Urinary bladder (tissue), 4 donors: ENCODE measurements around the gene ATP2C1. TPM values are rescaled to one million over a fixed set of nuclear protein-coding genes. Genes with fewer than 3 reads are reported as not detected.
"Not testable (repeated sequence)": the region's sequence is repeated elsewhere in the genome, so short reads cannot be mapped to it uniquely, and the experiment has no call there.

Source experiments
- DNase-seq: peaks from one replicate; pipeline ENCODE4 v3.0.0-alpha.2; 2015; ENCODE audit errors: extremely low spot score
- H3K27ac ChIP-seq: one replicate; pipeline ENCODE4 v1.5.1; 2013; ENCODE audit warnings: low read depth, mild to moderate bottlenecking, moderate library complexity
- H3K36me3 ChIP-seq: one replicate; pipeline ENCODE4 v1.6.1; 2013; ENCODE audit warnings: mild to moderate bottlenecking, moderate library complexity; ENCODE audit not compliant: insufficient read depth
- H3K4me1 ChIP-seq: one replicate; pipeline ENCODE4 v1.6.1; 2013; ENCODE audit warnings: mild to moderate bottlenecking, moderate library complexity; ENCODE audit not compliant: insufficient read depth
- H3K4me3 ChIP-seq: one replicate; pipeline ENCODE4 v1.5.1; 2013; ENCODE audit warnings: low read depth, low read length
- WGBS: extraction: QIAGEN DNeasy Blood & Tissue Kit; methylation state at CpG from one replicate; pipeline ENCODE4 v1.1.7; 2013; 5-methylcytosine and 5-hydroxymethylcytosine counted together
- polyA plus RNA-seq: library from polyadenylated mRNA; stranded (reverse); fragments of 200-250 nt; gene quantifications from one replicate; pipeline ENCODE4 v1.2.3, GENCODE V29; 2013
- small RNA-seq: library from RNA; depleted of rRNA; stranded (forward); fragments of <200 nt; gene quantifications from one replicate; pipeline ENCODE3, GENCODE V24; 2014
- total RNA-seq: library from RNA; depleted of rRNA; stranded (reverse); fragments of >200 nt; gene quantifications from one replicate; pipeline ENCODE4 v1.2.3, GENCODE V29; 2014
- donor health status: healthy with polysubstance abuse.
- donor health status: healthy.

Gene ATP2C1
- total and polyA plus RNA-seq, 2 donors = 41.8 to 94.4 TPM

DNA sequence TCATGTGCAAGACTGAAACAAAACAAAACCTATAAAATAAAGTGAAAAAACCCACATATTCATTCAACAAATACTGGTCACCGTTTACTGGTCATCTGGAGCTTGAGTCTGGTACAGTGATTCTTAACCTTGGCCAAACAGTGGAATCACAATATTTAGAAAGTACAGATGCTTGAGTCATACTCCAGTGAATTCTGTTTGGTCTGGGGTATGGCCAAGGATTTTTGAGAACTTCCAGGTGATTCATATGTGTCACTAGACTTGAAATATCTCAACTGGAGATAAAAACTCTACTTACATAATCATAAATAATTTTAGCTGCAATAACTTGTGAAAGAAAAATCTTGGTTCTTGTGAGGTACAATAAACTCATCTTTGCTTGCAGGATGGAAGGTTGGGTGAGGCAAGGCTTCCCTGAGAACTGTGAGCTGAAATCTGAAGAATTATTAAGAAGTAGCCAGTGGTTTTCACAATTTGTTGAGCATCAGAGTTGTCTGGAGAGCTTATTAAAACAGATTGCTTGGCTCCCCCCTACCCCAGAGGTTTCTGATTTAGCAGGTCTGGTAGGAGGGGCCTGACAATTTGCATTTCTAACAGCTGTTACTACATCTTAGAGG, 142.4 kb downstream of the ATP2C1 start:
- 50% methylated on average over 1 of the region's 1 CpG for WGBS
- no peak overlapping the region for H3K27ac ChIP-seq
- no peak for DNase-seq
- no peaks in the 10 kb centered on the region for H3K36me3 ChIP-seq
- no peaks in the 10 kb centered on the region for H3K4me1 ChIP-seq
- H3K4me3 ChIP-seq = no peak overlapping the region

DNA sequence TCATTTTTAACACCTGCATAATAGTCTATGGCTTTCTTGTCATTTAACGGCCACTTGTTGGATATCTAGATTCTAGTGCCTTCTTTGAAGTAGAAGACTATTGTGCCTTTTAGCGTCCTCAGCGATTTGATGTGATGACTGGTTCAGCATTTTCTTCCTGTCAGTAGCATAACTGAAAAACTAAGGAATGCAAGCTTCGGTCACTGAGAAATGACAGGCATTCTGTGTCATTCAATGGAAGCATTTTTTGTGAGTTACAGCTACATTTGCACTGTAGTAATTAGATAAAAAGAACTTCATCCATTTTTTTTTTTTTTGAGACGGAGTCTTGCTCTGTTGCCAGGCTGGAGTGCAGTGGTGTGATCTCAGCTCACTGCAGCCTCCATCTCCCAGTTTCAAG, 143.1 kb downstream of the ATP2C1 start:
- Histone ChIP-seq H3K4me1 (no peaks in the 10 kb centered on the region), H3K36me3 (no peaks in the 10 kb centered on the region), H3K27ac (no peak overlapping the region), H3K4me3 (no peak overlapping the region)
- DNase-seq = no peak
- WGBS = 90% methylated on average over 5 of the region's 5 CpGs

DNA sequence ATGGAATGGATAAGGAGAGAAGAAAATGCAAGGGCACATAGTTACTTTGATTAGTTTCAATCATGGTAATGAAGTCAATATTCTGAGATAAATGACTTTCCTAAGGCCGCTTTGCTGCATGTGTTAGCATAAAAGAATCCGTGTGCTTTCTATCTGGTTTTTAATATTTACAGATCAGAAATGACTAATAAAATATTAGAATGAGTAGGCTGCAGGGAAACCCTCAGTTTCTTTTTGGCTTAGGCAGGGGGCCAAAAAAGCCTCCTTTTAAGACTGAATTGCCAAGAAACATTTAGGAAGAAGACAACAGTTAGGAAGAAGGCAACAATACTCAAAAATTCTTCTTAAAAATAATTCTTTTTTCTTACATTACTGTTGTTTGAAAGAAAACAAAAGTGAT, 144.4 kb downstream of the ATP2C1 start:
- no peak overlapping the region for H3K4me3 ChIP-seq
- DNase-seq = no peak
- WGBS = 74% methylated on average over 2 of the region's 2 CpGs
- H3K4me1 ChIP-seq = no peaks in the 10 kb centered on the region
- H3K27ac ChIP-seq = no peak overlapping the region
- H3K36me3 ChIP-seq = no peaks in the 10 kb centered on the region

DNA sequence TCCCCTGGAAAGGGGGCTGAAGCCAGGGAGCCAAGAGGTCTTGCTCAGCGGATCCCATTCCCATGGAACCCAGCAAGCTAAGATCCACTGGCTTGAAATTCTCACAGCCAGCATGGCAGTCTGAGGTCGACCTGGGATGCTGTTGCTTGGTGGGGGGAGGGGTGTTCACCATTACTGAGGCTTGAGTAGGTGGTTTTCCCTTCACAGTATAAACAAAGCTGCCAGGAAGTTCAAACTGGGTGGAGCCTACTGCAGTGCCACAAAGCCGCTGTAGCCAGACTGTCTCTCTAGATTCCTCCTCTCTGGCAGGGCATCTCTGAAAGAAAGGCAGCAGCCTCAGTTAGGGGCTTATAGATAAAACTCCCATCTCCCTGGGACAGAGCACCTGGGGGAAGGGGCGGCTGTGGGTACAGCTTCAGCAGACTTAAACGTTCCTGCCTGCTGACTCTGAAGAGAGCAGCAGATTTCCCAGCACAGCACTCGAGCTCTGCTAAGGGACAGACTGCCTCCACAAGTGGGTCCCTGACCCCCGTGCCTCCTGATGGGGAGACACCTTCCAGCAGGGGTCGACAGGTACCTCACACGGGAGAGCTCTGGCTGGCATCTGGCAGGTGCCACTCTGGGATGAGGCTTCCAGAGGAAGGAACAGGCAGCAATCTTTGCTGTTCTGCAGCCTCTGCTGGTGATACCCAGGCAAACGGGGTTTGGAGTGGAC, 148.5 kb downstream of the ATP2C1 start:
- H3K4me1 ChIP-seq, H3K4me3 ChIP-seq, DNase-seq, H3K36me3 ChIP-seq, H3K27ac ChIP-seq: not testable (repeated sequence)
- WGBS = 82% methylated on average over 10 of the region's 10 CpGs

DNA sequence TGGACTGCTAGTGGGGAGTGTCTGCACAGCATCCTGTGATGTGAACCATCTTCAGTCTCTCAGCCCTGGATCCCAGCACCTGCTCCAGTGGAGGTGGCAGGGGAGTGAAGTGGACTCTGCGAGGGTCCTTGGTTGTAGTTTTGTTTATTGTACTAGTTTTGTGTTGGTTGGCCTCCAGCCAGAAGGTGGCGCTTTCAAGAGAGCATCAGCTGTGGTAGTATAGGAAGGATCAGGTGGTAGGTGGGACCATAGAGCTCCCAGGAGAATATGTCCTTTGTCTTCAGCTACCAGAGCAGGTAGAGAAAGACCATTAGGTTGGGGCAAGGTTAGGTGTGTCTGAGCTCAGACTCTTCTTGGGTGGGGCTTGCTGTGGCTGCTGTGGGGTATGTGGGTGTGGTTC, 153.7 kb downstream of the ATP2C1 start:
- Histone ChIP-seq H3K27ac (no peak overlapping the region), H3K4me1 (no peaks in the 10 kb centered on the region), H3K36me3 (no peaks in the 10 kb centered on the region), H3K4me3 (no peak overlapping the region)
- DNase-seq = no peak
- WGBS = 95% methylated on average over 2 of the region's 2 CpGs

DNA sequence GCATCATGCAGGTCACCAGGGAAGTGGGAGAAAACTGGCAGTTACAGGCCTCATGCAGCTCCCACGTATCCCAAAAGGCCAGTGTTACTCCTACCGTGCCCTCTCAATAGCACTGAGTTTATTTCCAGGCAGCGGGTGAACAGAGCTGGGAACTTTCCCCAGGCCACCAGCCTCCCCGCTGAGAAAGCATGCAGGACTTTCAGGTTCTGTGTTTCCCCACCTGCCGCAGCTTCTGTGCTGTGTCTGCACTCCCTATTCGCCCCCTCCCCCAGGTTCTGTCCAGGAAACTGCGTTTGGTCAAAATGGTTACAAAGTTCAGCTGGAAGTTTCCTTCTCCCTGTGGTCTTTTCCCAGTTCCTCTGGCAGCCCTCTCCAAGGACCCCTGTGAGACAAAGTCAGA, 154.1 kb downstream of the ATP2C1 start:
- 91% methylated on average over 7 of the region's 7 CpGs for WGBS
- Histone ChIP-seq H3K27ac (no peak overlapping the region), H3K4me1 (no peaks in the 10 kb centered on the region), H3K4me3 (no peak overlapping the region), H3K36me3 (no peaks in the 10 kb centered on the region)
- DNase-seq = no peak

DNA sequence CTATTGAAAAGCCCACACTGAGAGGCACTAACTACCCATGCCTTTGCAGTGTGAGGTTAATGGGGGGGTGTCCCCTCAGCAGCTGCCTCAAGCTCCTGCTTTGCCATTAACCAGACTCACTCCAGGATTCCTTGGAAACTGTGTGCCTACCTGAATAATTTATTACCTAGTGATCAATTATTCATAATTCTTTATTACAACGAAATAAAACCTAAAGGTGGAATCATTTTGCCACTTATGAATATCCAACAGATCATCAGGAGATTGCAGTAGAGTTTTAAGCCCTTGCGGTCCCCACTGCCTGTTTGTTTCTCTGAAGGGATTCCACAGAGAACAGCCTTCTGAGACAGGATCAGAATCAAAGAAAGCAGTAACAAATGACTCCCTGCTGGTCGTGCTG, 156.1 kb downstream of the ATP2C1 start:
- 75% methylated on average over 3 of the region's 3 CpGs for WGBS
- DNase-seq = no peak
- H3K27ac ChIP-seq = no peak overlapping the region
- H3K36me3 ChIP-seq = no peaks in the 10 kb centered on the region
- H3K4me1 ChIP-seq = no peaks in the 10 kb centered on the region
- H3K4me3 ChIP-seq = no peak overlapping the region

DNA sequence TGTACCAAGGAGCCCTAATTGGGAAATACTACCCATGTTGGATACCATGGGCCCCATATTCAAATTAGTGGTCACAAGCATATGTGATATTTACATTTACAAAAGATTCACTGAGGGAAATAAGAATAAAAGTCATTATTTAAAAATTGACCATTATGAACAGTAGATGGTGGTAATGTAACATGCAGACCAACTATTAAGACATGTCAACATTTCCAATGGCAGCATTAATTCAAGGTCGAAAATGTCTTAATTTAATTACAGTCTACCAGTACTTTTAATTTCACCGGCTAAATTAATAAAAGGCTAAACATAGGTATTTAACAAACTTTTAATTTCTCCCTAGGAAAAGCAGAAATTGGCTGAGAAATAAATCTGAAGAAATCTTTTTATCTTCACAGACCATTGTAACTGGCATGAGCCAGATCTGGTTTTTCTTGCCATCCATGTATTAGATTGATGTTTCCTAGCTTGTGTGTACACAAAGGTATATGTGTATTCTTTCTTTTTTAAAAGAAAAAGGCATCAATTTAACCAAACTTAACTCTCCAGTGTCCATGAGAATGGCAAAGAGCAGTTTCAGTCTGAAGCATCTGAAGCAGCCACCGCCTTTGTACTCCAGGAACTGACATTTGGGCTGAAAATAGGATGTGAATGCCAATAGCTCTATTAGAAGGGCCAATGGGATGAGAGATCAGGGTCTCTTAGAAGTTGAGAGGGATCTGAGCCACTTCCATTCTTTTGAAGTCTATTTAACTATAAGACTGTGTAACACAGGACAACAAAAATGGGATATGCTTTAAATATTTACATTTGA, 159.4 kb downstream of the ATP2C1 start:
- DNase-seq = no peak
- no peaks in the 10 kb centered on the region for H3K36me3 ChIP-seq
- H3K4me3 ChIP-seq = no peak overlapping the region
- no peaks in the 10 kb centered on the region for H3K4me1 ChIP-seq
- H3K27ac ChIP-seq = no peak overlapping the region
- 84% methylated on average over 3 of the region's 3 CpGs for WGBS

Small RNA genes lying within 50 kb of the gene (small RNA-seq; reads per million reads assigned to genes)
- not detected for gene RF00019

Other genes with a start within 250 kb of the ATP2C1 start
- gene PIK3R4, start 147.3 kb upstream of the ATP2C1 start, total RNA-seq = 36.1 TPM
- gene PIK3R4, start 147.3 kb upstream of the ATP2C1 start, polyA plus RNA-seq = 26.7 TPM
- gene ASTE1, start 132.7 kb downstream of the ATP2C1 start, total RNA-seq = 9.8 TPM
- gene ASTE1, start 132.7 kb downstream of the ATP2C1 start, polyA plus RNA-seq = 6.3 TPM
- gene NEK11, start 132.8 kb downstream of the ATP2C1 start, total RNA-seq = 26.0 TPM
- 3.0 TPM for gene NEK11, start 132.8 kb downstream of the ATP2C1 start, polyA plus RNA-seq